ENCODE measurements around the gene DISC1.

Gene DISC1

DNA sequence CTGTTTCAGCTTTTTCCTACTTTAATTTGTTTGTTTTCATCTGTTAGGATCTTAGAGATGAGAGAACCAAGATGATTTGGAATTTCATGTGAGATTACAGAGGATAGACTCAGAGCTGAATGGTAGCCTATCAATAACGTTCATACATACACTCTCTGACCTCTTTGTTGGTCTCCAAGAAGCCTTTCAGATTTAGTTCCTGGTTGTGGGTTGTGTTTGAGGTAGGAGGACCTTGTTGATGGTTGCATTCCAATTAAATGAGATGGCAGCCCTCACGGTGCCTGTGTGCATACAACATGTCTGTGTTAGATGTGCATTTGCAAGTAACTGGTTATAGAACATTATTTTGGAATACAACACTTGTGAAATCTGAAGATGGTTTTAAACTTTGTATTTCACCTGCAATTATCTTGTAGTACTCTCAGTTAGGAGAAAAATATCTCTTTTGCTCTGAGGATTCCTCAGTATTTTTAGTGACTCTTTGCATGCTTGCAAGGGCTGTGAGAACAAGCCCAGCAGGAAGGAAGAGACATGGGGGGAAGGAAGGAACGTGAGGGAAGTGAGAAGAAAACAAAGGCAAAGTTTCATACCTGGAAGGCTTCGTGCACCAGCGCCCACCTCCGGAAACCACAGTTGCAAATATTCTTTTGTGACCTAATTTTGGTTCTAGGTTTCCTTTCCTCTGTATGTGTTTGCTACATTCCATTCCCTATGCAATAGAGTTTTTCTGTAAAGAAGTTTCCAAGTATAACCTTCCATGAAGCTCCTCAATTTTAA lies 291.8 kb downstream of the DISC1 start:
- no peaks in the 10 kb centered on the region for H3K4me1 ChIP-seq (ENCODE audit: control insufficient read depth, insufficient read depth, low read length)
- H3K9ac ChIP-seq (ENCODE audit: low read length in 2 of 2), result no peak overlapping the region
- H3K36me3 ChIP-seq (ENCODE audit: control insufficient read depth in 2 of 2, insufficient read depth in 2 of 2, low read length in 2 of 2), result no peaks in the 10 kb centered on the region
- H3K27ac ChIP-seq (ENCODE audit: low read length), result no peak overlapping the region
- H3K9me3 ChIP-seq (ENCODE audit: control insufficient read depth in 2 of 2, low read length in 2 of 2), result no peaks in the 10 kb centered on the region
- no peak overlapping the region for H3K4me3 ChIP-seq (ENCODE audit: low read length in 2 of 2)
- no peaks in the 10 kb centered on the region for H3K27me3 ChIP-seq (ENCODE audit: control insufficient read depth in 1 of 2, insufficient read depth in 2 of 2, low read length in 2 of 2)

DNA sequence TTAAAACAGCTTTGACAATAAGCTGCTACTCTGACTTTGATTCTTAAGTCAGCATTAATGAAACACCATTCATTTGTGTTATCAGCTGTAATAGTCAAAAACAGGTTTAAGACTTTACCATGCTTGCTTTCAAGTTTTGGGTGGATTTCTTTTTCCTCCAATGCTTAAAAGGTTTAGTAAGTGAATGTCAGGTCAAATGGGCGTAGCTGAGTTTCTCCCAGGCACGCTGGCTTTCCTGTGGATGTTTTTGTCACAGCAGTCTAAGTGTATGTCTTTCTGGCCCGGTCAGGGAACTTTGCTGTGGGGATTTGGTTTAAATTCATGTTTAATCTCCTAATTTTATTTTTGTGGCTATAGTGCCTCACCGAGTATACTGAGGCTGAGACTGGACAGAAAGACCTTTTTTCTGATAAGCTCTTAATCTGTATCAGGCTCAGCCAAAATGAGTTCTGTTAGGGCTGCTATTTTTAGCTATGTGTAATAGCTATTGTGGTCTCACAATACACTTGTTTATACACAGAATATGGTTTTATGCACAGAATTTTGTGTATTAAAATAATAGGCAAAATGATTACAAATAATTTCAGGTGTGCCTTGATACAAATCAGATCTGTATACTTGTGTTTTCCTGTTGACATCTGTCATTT lies 292.8 kb downstream of the DISC1 start:
- no peaks in the 10 kb centered on the region for H3K4me1 ChIP-seq (ENCODE audit: control insufficient read depth, insufficient read depth, low read length)
- H3K27me3 ChIP-seq (ENCODE audit: control insufficient read depth in 1 of 2, insufficient read depth in 2 of 2, low read length in 2 of 2), result no peaks in the 10 kb centered on the region
- H3K4me3 ChIP-seq (ENCODE audit: low read length in 2 of 2), result no peak overlapping the region
- no peak overlapping the region for H3K9ac ChIP-seq (ENCODE audit: low read length in 2 of 2)
- no peaks in the 10 kb centered on the region for H3K36me3 ChIP-seq (ENCODE audit: control insufficient read depth in 2 of 2, insufficient read depth in 2 of 2, low read length in 2 of 2)
- H3K27ac ChIP-seq (ENCODE audit: low read length), result no peak overlapping the region
- H3K9me3 ChIP-seq (ENCODE audit: control insufficient read depth in 2 of 2, low read length in 2 of 2), result no peaks in the 10 kb centered on the region

DNA sequence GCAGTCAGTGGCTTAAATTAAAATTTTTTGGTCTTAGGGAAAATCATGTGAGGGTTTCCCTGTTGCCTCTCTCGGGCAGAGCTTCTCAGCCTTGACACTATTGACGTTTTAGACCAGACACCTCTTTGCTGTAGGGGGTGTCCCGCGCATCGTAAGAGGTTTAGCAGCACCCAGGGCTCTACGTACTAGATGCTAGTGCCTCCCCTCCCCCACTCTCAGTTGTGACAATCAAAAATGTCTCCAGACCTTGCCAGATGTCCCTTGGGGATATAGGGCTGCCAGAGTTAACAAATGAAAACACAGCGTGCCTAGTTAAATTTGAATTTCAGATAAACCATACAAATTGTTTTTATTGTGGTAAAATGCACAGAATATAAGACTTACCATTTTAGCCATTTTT lies 293.3 kb downstream of the DISC1 start:
- H3K27me3 ChIP-seq (ENCODE audit: control insufficient read depth in 1 of 2, insufficient read depth in 2 of 2, low read length in 2 of 2), result no peaks in the 10 kb centered on the region
- no peak overlapping the region for H3K4me3 ChIP-seq (ENCODE audit: low read length in 2 of 2)
- H3K27ac ChIP-seq (ENCODE audit: low read length), result no peak overlapping the region
- H3K9ac ChIP-seq (ENCODE audit: low read length in 2 of 2), result no peak overlapping the region
- no peaks in the 10 kb centered on the region for H3K9me3 ChIP-seq (ENCODE audit: control insufficient read depth in 2 of 2, low read length in 2 of 2)
- no peaks in the 10 kb centered on the region for H3K36me3 ChIP-seq (ENCODE audit: control insufficient read depth in 2 of 2, insufficient read depth in 2 of 2, low read length in 2 of 2)
- no peaks in the 10 kb centered on the region for H3K4me1 ChIP-seq (ENCODE audit: control insufficient read depth, insufficient read depth, low read length)

DNA sequence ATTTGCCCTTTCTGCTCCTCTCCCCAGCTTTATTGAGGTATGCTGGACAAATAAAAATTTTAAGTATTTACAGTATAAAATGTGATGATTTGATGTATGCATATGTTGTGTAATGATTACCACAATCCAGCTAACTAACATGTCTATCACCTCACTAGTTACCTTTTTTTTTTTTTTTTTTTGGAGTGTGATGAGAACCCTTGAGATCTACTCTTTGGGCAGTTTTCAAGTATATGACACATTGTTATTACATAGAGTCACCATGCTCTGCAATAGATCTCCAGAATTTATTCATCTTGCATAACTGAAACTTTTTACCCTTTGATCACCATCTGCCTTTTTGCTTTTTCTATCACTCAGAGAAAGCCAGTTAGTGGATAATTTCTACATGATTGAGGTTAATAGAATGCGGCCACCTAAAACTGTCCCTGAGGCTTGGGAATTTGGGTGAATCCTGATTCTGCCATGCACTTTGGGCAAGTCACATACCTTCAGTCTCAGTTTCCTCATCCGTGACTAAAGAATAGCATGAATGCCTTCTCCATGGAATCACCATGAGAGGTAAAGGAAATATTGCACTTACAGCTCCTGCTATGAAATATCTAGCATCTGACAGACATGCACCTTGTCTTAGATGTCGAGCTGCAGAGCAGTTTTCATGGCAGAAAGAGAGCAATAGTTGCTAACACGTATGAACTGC lies 295.2 kb downstream of the DISC1 start:
- Histone ChIP-seq H3K4me1 (ENCODE audit: control insufficient read depth, insufficient read depth, low read length) (no peaks in the 10 kb centered on the region), H3K36me3 (ENCODE audit: control insufficient read depth in 2 of 2, insufficient read depth in 2 of 2, low read length in 2 of 2) (no peaks in the 10 kb centered on the region), H3K9me3 (ENCODE audit: control insufficient read depth in 2 of 2, low read length in 2 of 2) (no peaks in the 10 kb centered on the region), H3K27me3 (ENCODE audit: control insufficient read depth in 1 of 2, insufficient read depth in 2 of 2, low read length in 2 of 2) (no peaks in the 10 kb centered on the region), H3K4me3 (ENCODE audit: low read length in 2 of 2) (no peak overlapping the region), H3K27ac (ENCODE audit: low read length) (no peak overlapping the region), H3K9ac (ENCODE audit: low read length in 2 of 2) (no peak overlapping the region)

DNA sequence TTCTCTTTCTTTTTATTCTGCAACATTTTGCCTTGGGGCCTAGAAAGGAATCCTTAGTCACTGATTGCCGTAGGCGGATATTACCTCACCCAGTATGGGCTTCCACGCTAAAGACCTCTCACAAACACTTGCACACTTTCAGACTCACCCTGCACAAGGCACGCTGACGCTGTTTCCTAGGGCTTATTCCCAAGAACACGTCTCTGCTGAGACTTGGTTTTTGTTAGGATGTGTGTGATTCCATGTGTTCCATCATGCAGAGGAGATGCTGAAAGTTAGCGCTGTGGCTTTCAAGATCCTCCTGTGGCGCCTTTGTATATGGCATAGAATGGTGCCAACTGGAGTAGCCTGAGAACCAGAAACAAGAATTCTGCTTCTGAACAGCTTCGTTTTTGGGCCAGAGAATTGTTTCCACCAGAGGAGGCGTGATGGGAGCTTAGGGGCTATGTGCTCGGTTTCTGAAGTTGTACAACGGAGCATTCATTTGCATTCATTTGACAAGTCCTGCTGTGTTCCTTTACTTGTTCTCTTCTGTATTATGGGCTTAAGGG lies 297.0 kb downstream of the DISC1 start:
- H3K4me1 ChIP-seq (ENCODE audit: control insufficient read depth, insufficient read depth, low read length), result no peaks in the 10 kb centered on the region
- no peaks in the 10 kb centered on the region for H3K9me3 ChIP-seq (ENCODE audit: control insufficient read depth in 2 of 2, low read length in 2 of 2)
- no peak overlapping the region for H3K27ac ChIP-seq (ENCODE audit: low read length)
- H3K4me3 ChIP-seq (ENCODE audit: low read length in 2 of 2), result no peak overlapping the region
- no peaks in the 10 kb centered on the region for H3K27me3 ChIP-seq (ENCODE audit: control insufficient read depth in 1 of 2, insufficient read depth in 2 of 2, low read length in 2 of 2)
- no peak overlapping the region for H3K9ac ChIP-seq (ENCODE audit: low read length in 2 of 2)
- H3K36me3 ChIP-seq (ENCODE audit: control insufficient read depth in 2 of 2, insufficient read depth in 2 of 2, low read length in 2 of 2), result no peaks in the 10 kb centered on the region

DNA sequence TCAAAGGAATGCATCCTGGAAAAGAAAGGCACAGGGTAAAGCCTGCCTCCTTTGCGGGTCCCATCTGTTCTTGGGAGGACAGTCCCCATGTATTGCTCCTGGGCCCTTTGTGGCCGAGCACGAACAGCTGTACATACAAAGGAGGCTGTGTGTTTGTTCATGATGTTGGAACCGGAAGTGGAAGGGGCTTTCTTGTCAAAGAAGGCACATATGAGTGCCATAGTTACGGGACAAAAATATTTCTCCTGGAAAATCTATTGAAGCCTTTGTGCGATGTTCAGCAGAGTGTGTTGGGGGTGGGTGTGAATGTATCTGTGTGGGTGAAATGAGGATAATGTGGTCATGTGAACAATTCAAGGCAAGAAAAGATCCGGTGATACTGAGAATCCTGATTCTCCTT lies 297.6 kb downstream of the DISC1 start:
- Histone ChIP-seq H3K9me3 (ENCODE audit: control insufficient read depth in 2 of 2, low read length in 2 of 2) (no peaks in the 10 kb centered on the region), H3K4me1 (ENCODE audit: control insufficient read depth, insufficient read depth, low read length) (peaks cover under 1% of the 10 kb centered on the region), H3K9ac (ENCODE audit: low read length in 2 of 2) (no peak overlapping the region), H3K27ac (ENCODE audit: low read length) (no peak overlapping the region), H3K36me3 (ENCODE audit: control insufficient read depth in 2 of 2, insufficient read depth in 2 of 2, low read length in 2 of 2) (no peaks in the 10 kb centered on the region), H3K27me3 (ENCODE audit: control insufficient read depth in 1 of 2, insufficient read depth in 2 of 2, low read length in 2 of 2) (no peaks in the 10 kb centered on the region), H3K4me3 (ENCODE audit: low read length in 2 of 2) (no peak overlapping the region)

DNA sequence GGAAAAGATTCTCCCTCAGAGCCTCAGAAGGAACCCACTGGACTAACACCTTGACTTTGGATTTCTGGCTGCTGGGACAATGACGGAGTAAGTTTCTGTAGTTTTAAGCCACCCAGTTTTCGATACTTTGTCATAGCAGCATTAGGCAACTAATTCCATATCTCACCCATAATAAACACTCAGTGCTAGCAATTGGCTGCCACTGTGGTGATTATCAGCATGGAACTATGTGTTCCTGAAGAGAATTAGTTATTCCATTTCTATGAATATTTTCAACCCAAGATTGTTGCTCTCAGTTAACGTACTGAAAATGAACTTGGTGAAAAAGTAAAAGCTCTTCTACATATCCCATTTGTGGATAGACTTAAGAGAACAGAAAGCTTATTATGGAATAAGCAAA lies 299.3 kb downstream of the DISC1 start:
- no peaks in the 10 kb centered on the region for H3K36me3 ChIP-seq (ENCODE audit: control insufficient read depth in 2 of 2, insufficient read depth in 2 of 2, low read length in 2 of 2)
- H3K4me1 ChIP-seq (ENCODE audit: control insufficient read depth, insufficient read depth, low read length), result peaks cover 8% of the 10 kb centered on the region
- H3K27me3 ChIP-seq (ENCODE audit: control insufficient read depth in 1 of 2, insufficient read depth in 2 of 2, low read length in 2 of 2), result no peaks in the 10 kb centered on the region
- H3K4me3 ChIP-seq (ENCODE audit: low read length in 2 of 2), result no peak overlapping the region
- H3K27ac ChIP-seq (ENCODE audit: low read length), result no peak overlapping the region
- H3K9me3 ChIP-seq (ENCODE audit: control insufficient read depth in 2 of 2, low read length in 2 of 2), result no peaks in the 10 kb centered on the region
- no peak overlapping the region for H3K9ac ChIP-seq (ENCODE audit: low read length in 2 of 2)

DNA sequence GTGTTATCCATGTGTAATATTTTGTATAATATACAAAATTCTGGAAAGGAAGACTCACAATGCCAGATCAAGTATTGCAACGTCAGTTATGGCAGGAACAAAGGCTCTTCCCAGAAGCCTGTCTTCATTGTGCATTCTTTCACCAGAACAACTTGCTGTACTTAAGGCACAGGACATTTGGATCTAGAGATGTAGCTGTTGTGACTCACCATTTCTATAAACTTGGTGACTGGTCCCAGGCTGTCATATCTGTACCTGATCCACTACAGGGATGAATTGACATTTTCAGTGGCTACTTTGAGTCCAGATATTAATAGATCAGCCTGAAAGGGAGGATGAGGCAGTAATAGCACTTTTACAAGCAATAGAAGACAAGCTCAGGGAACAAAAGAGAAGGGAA lies 299.8 kb downstream of the DISC1 start:
- H3K27me3 ChIP-seq (ENCODE audit: control insufficient read depth in 1 of 2, insufficient read depth in 2 of 2, low read length in 2 of 2), result no peaks in the 10 kb centered on the region
- no peak overlapping the region for H3K4me3 ChIP-seq (ENCODE audit: low read length in 2 of 2)
- H3K36me3 ChIP-seq (ENCODE audit: control insufficient read depth in 2 of 2, insufficient read depth in 2 of 2, low read length in 2 of 2), result no peaks in the 10 kb centered on the region
- H3K4me1 ChIP-seq (ENCODE audit: control insufficient read depth, insufficient read depth, low read length), result peaks cover 8% of the 10 kb centered on the region
- no peaks in the 10 kb centered on the region for H3K9me3 ChIP-seq (ENCODE audit: control insufficient read depth in 2 of 2, low read length in 2 of 2)
- H3K9ac ChIP-seq (ENCODE audit: low read length in 2 of 2), result no peak overlapping the region
- no peak overlapping the region for H3K27ac ChIP-seq (ENCODE audit: low read length)

DNA sequence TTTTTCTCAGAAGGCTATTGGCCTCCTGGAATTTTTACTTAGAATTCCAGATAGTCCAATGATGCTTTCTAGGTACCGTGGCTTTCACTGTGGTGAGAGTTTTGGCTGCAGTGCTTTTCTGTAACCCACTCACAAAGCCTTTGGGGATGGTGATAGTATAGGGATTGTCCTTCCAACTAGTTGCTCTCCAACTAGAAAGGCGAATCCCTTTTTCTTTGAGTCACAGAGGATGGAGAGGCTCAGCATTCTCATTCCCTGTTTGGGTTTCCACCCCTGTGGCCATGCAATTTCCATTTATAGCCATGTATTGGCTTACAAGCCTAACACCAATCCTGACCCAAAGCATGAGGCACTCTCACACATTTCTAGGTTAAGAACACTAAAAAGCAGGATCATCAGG lies 300.3 kb downstream of the DISC1 start:
- no peak overlapping the region for H3K9ac ChIP-seq (ENCODE audit: low read length in 2 of 2)
- peaks cover 8% of the 10 kb centered on the region for H3K4me1 ChIP-seq (ENCODE audit: control insufficient read depth, insufficient read depth, low read length)
- H3K36me3 ChIP-seq (ENCODE audit: control insufficient read depth in 2 of 2, insufficient read depth in 2 of 2, low read length in 2 of 2), result no peaks in the 10 kb centered on the region
- no peak overlapping the region for H3K4me3 ChIP-seq (ENCODE audit: low read length in 2 of 2)
- H3K27me3 ChIP-seq (ENCODE audit: control insufficient read depth in 1 of 2, insufficient read depth in 2 of 2, low read length in 2 of 2), result no peaks in the 10 kb centered on the region
- H3K9me3 ChIP-seq (ENCODE audit: control insufficient read depth in 2 of 2, low read length in 2 of 2), result peaks cover 0 to 2% of the 10 kb centered on the region in 2 donors
- no peak overlapping the region for H3K27ac ChIP-seq (ENCODE audit: low read length)

DNA sequence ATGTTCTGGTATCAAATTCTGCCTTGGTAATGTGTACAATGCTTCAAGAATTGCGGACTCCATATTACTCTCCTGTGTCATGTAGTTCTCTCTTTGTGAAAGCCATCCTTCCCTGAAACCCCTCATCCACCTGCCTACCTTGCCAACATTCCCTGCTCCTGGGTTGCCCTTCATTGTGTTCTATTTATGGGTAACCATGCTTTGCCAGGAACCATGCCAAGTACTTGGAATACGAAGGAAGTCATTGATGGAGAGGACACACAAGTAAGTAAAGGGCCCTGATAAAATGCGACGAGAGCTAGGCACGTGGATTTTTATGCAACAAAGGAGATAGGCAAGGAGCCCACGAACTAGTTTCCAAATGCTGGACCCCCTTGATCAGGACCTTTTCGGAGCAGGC lies 300.8 kb downstream of the DISC1 start:
- Histone ChIP-seq H3K9me3 (ENCODE audit: control insufficient read depth in 2 of 2, low read length in 2 of 2) (peaks cover 0 to 3% of the 10 kb centered on the region in 2 donors), H3K36me3 (ENCODE audit: control insufficient read depth in 2 of 2, insufficient read depth in 2 of 2, low read length in 2 of 2) (no peaks in the 10 kb centered on the region), H3K9ac (ENCODE audit: low read length in 2 of 2) (no peak overlapping the region), H3K4me3 (ENCODE audit: low read length in 2 of 2) (no peak overlapping the region), H3K27ac (ENCODE audit: low read length) (no peak overlapping the region), H3K27me3 (ENCODE audit: control insufficient read depth in 1 of 2, insufficient read depth in 2 of 2, low read length in 2 of 2) (no peaks in the 10 kb centered on the region), H3K4me1 (ENCODE audit: control insufficient read depth, insufficient read depth, low read length) (peaks cover 8% of the 10 kb centered on the region)

Data from stomach smooth muscle (tissue), 2 donors.